Hematopoietic multipotent progenitor cell treated with erythropoietin and hydrocortisone succinate and interleukin-3 and kit ligand, for 8 days (in vitro differentiated cells): ENCODE measurements around the gene TOPBP1.
"Not testable (repeated sequence)": the region's sequence is repeated elsewhere in the genome, so short reads cannot be mapped to it uniquely, and the experiment has no call there.

Source experiments
- DNase-seq: peaks from one replicate; pipeline ENCODE4 v3.0.0-alpha.2; 2015

TOPBP1 gene

GRCh38 chr3:133568294-133569014 lies 93.3 kb downstream of the TOPBP1 start:
- no peak for DNase-seq

- no peak for DNase-seq
Observed at GRCh38 chr3:133563816-133564215, 97.9 kb downstream of the TOPBP1 start.

- no peak for DNase-seq
Observed at GRCh38 chr3:133563186-133563591, 98.6 kb downstream of the TOPBP1 start.

GRCh38 chr3:133562376-133562775 lies 99.4 kb downstream of the TOPBP1 start:
- no peak for DNase-seq

- DNase-seq = no peak
Observed at GRCh38 chr3:133561679-133562078, 100.1 kb downstream of the TOPBP1 start.

- DNase-seq = not testable (repeated sequence)
Observed at GRCh38 chr3:133551589-133551988, 110.2 kb downstream of the TOPBP1 start.
